Non-pigmented ciliary epithelial cell (primary cell): Measurements from ENCODE around the gene ECEL1.

ENCODE experiments used
- DNase-seq: peaks from one replicate; pipeline ENCODE4 v3.0.0-alpha.2; 2010; ENCODE audit warnings: low read depth

ECEL1 gene

GRCh38 chr2:232497348-232497747 lies 9.7 kb upstream of the ECEL1 start:
- no peak for DNase-seq

- no peak for DNase-seq
Observed at GRCh38 chr2:232496501-232497270, 9.1 kb upstream of the ECEL1 start.

GRCh38 chr2:232495292-232495691 lies 7.7 kb upstream of the ECEL1 start:
- no peak for DNase-seq

- DNase-seq = no peak
Observed at GRCh38 chr2:232494542-232494941, 6.9 kb upstream of the ECEL1 start.

GRCh38 chr2:232493701-232494474 lies 6.3 kb upstream of the ECEL1 start:
- no peak for DNase-seq

GRCh38 chr2:232492963-232493700 lies 5.5 kb upstream of the ECEL1 start:
- no peak for DNase-seq

- no peak for DNase-seq
Observed at GRCh38 chr2:232492236-232492848, 4.7 kb upstream of the ECEL1 start.

- no peak for DNase-seq
Observed at GRCh38 chr2:232491139-232491780, 3.6 kb upstream of the ECEL1 start.

- DNase-seq = no peak
Observed at GRCh38 chr2:232490221-232491138, 2.8 kb upstream of the ECEL1 start.

- no peak for DNase-seq
Observed at GRCh38 chr2:232489516-232490220, 2.0 kb upstream of the ECEL1 start.

GRCh38 chr2:232488721-232489300 lies 1.2 kb upstream of the ECEL1 start:
- no peak for DNase-seq

- no peak for DNase-seq
Observed at GRCh38 chr2:232488097-232488711, 570 bp upstream of the ECEL1 start.

- DNase-seq = no peak
Observed at GRCh38 chr2:232486558-232487384, 863 bp downstream of the ECEL1 start.

- no peak for DNase-seq
Observed at GRCh38 chr2:232485757-232486557, 1.7 kb downstream of the ECEL1 start.

GRCh38 chr2:232485348-232485756 lies 2.3 kb downstream of the ECEL1 start:
- no peak for DNase-seq

GRCh38 chr2:232484628-232485347 lies 2.8 kb downstream of the ECEL1 start:
- no peak for DNase-seq
